HepG2 (cell line): ENCODE data around the gene PDLIM4. TPM values are rescaled to one million over a fixed set of nuclear protein-coding genes. Genes with fewer than 3 reads are reported as not detected.
A peak's percentile ranks its signal among the peaks of the same experiment; 100 is the strongest.

Source experiments
- ATAC-seq: fragments of 200-7000 bp; cut with Tn5 transposase; 3 replicates; pipeline ENCODE4 v1.9.1; 2020; ENCODE audit warnings: mild to moderate bottlenecking, moderate library complexity
- BruUV-seq: library from RNA; stranded (reverse); fragments of 400-500 nt; replicated peaks from 2 replicates; lab custom pipeline; 2021; lab: Mats Ljungman, UMichigan
- CTCF ChIA-PET: fragments of 300-600 bp; formaldehyde crosslinking; extraction: SDS; loops from one replicate; lab custom pipeline; 2021; ENCODE audit warnings: low total read pairs, inconsistent platforms, low intra/inter-chr PET ratio; lab: Yijun Ruan, JAX
- POLR2A ChIA-PET: fragments of 350-600 bp; sonication (Branson Sonifier 250); formaldehyde crosslinking; loops from one replicate; lab custom pipeline; 2020; ENCODE audit warnings: antibody characterized with exemption, inconsistent platforms; lab: Yijun Ruan, JAX
- DNase-seq: peaks from one replicate; pipeline ENCODE4 v3.0.0-alpha.2; 2015; ENCODE audit warnings: low spot score
- FAIRE-seq: peaks from 3 replicates; lab custom pipeline; 2011; peaks lifted over from hg19 to GRCh38; lab: Jason Lieb, UNC
- H2AFZ ChIP-seq: one replicate; pipeline ENCODE4 v1.6.1; 2011; ENCODE audit warnings: low read length, inconsistent platforms
- H3K27ac ChIP-seq: fragments of 300-600 bp; 3 replicates; pipeline ENCODE4 v1.8.0; 2011; ENCODE audit warnings: mixed run types, mild to moderate bottlenecking, mixed read lengths, low read length, inconsistent platforms; ENCODE audit not compliant: insufficient read depth; ENCODE audit errors: extremely low read length
- H3K27me3 ChIP-seq, 2 experiments: fragments of 200-600 bp in 1 of 2; 2 replicates in 1 of 2; 3 replicates in 1 of 2; pipeline versions ENCODE4 v1.6.0 to v1.8.0; 2011; ENCODE audit warnings: low read length in 2 of 2, mild to moderate bottlenecking in 2 of 2, moderate library complexity in 2 of 2, inconsistent platforms in 1 of 2; ENCODE audit not compliant: insufficient read depth in 2 of 2, control insufficient read depth in 1 of 2
- H3K36me3 ChIP-seq, 2 experiments: fragments of 200-600 bp in 1 of 2; replicated peaks in 1 of 2; 2 replicates in 1 of 2; 3 replicates in 1 of 2; pipeline versions ENCODE4 v1.5.1 to v1.8.0; 2011; ENCODE audit warnings: low read length in 2 of 2, inconsistent platforms in 1 of 2; ENCODE audit not compliant: insufficient read depth in 2 of 2, control insufficient read depth in 1 of 2
- H3K4me1 ChIP-seq: 2 replicates; pipeline ENCODE4 v1.5.1; 2012; ENCODE audit warnings: low read length, inconsistent platforms; ENCODE audit not compliant: insufficient read depth
- H3K4me2 ChIP-seq: 2 replicates; pipeline ENCODE4 v1.6.0; 2011; ENCODE audit warnings: low read depth, low read length, inconsistent platforms
- H3K4me3 ChIP-seq, 3 experiments: fragments of 200-600 bp in 1 of 3; sonication (generic), shearing (Covaris generic) in 1 of 3; replicated peaks in 1 of 3; 2 replicates each; pipeline ENCODE4 v1.5.1; 2011 to 2016; ENCODE audit warnings: low read length in 3 of 3, inconsistent platforms in 2 of 3, low read depth in 2 of 3, mild to moderate bottlenecking in 2 of 3, control low read depth in 1 of 3, mixed read lengths in 1 of 3; ENCODE audit not compliant: insufficient read depth in 1 of 3
- H3K79me2 ChIP-seq: one replicate; pipeline ENCODE4 v1.6.1; 2011; ENCODE audit warnings: low read length, inconsistent platforms; ENCODE audit not compliant: insufficient read depth
- H3K9ac ChIP-seq: 2 replicates; pipeline ENCODE4 v1.6.0; 2011; ENCODE audit warnings: mild to moderate bottlenecking, low read depth, low read length, inconsistent platforms; ENCODE audit not compliant: insufficient read depth
- H3K9me3 ChIP-seq: 2 replicates; pipeline ENCODE4 v1.5.1; 2012; ENCODE audit warnings: mild to moderate bottlenecking, low read length
- H4K20me1 ChIP-seq: 2 replicates; pipeline ENCODE4 v1.6.0; 2011; ENCODE audit warnings: inconsistent platforms, mild to moderate bottlenecking, low read length, moderate library complexity; ENCODE audit not compliant: insufficient read depth
- ARID5B ChIP-seq: IDR thresholded peaks from 2 replicates; pipeline ENCODE4 v1.4.0; 2020; ENCODE audit warnings: mild to moderate bottlenecking, missing genetic modification reagents
- HNRNPL ChIP-seq: fragments of 200-400 bp; formaldehyde crosslinking; IDR thresholded peaks from 2 replicates; pipeline ENCODE4 v1.6.1; 2017; ENCODE audit warnings: mild to moderate bottlenecking, low read depth, low read length
- IKZF4 ChIP-seq: sonication (generic); formaldehyde crosslinking; IDR thresholded peaks from 2 replicates; pipeline ENCODE4 v1.5.1; 2020; ENCODE audit warnings: borderline replicate concordance, mild to moderate bottlenecking, low read depth, missing genetic modification reagents; ENCODE audit errors: not compliant biosample characterization
- KDM2A ChIP-seq: sonication (generic); formaldehyde crosslinking; IDR thresholded peaks from 2 replicates; pipeline ENCODE4 v1.4.0; 2020; ENCODE audit warnings: low read depth, missing genetic modification reagents, borderline replicate concordance
- PPARG ChIP-seq: conservative IDR thresholded peaks from 2 replicates; pipeline ENCODE4 v1.6.1; 2016; ENCODE audit warnings: missing biosample characterization, missing genetic modification reagents
- SOX5 ChIP-seq: IDR thresholded peaks from 2 replicates; pipeline ENCODE4 v1.6.1; 2016; ENCODE audit warnings: borderline replicate concordance
- ZBTB1 ChIP-seq: sonication (generic); formaldehyde crosslinking; IDR thresholded peaks from 2 replicates; pipeline ENCODE4 v1.4.0; 2020; ENCODE audit warnings: missing genetic modification reagents, borderline replicate concordance
- ZBTB7A ChIP-seq: sonication (generic); formaldehyde crosslinking; IDR thresholded peaks from 2 replicates; pipeline ENCODE4 v1.8.0; 2022; ENCODE audit warnings: mild to moderate bottlenecking, missing genetic modification reagents
- ZMAT3 ChIP-seq: sonication (generic); formaldehyde crosslinking; conservative IDR thresholded peaks from 2 replicates; pipeline ENCODE4 v1.7.0; 2021; ENCODE audit warnings: missing genetic modification reagents
- ZNF547 ChIP-seq: sonication (generic); formaldehyde crosslinking; IDR thresholded peaks from 2 replicates; pipeline ENCODE4 v1.5.1; 2020; ENCODE audit warnings: mild to moderate bottlenecking, missing genetic modification reagents
- ZNF766 ChIP-seq: sonication (generic); formaldehyde crosslinking; IDR thresholded peaks from 2 replicates; pipeline ENCODE4 v1.5.0; 2020; ENCODE audit warnings: missing genetic modification reagents, borderline replicate concordance
- ZNF879 ChIP-seq: sonication (generic); formaldehyde crosslinking; IDR thresholded peaks from 2 replicates; pipeline ENCODE4 v1.8.1; 2023; ENCODE audit warnings: missing genetic modification reagents
- ZNF883 ChIP-seq: sonication (generic); formaldehyde crosslinking; IDR thresholded peaks from 2 replicates; pipeline ENCODE4 v1.5.1; 2020; ENCODE audit warnings: mild to moderate bottlenecking, missing genetic modification reagents; ENCODE audit errors: not compliant biosample characterization
- WGBS: methylation state at CpG from one replicate; pipeline ENCODE4 v1.1.6; 2017; ENCODE audit warnings: low lambda C conversion rate; 5-methylcytosine and 5-hydroxymethylcytosine counted together
- in situ Hi-C: cut with HindIII; loops from 2 replicates; pipeline ENCODE4 v1.10.0; 2017; ENCODE audit warnings: low pct_unique_long_range_greater_than_20kb; ENCODE audit not compliant: extremely low pct_ligation_motif_present
- intact Hi-C: fragments of 100-400 bp; cut with micrococcal nuclease; formaldehyde crosslinking; loops from one replicate; pipeline ENCODE4 v1.10.0; 2022; ENCODE audit not compliant: unreplicated experiment
- polyA plus RNA-seq, 8 experiments: library from polyadenylated mRNA; depleted of rRNA in 3 of 8; stranded (reverse) in 7 of 8; unstranded in 1 of 8; fragments of >200 nt; fragmentation: Illumina TruSeq in 4 of 8; extraction: Trizol in 4 of 8; gene quantifications; 2 replicates each; pipeline versions ENCODE4 v1.2.1 to v1.2.3, GENCODE V29; 2011 to 2016; ENCODE audit warnings: low read depth in 4 of 8, missing spikeins in 1 of 8, mixed read lengths in 1 of 8; ENCODE audit not compliant: insufficient read depth in 1 of 8
- total RNA-seq, 5 experiments: library from RNA; depleted of rRNA; stranded (reverse); fragments of >200 nt; fragmentation: Illumina TruSeq; extraction: Trizol; gene quantifications; 2 replicates each; pipeline ENCODE4 v1.2.3, GENCODE V29; 2016; ENCODE audit warnings: low read depth in 1 of 5
- TF ChIP-seq, protein P1 (sequence below): sonication (generic); formaldehyde crosslinking; IDR thresholded peaks from 2 replicates; pipeline ENCODE4 v1.4.0; 2020; ENCODE audit warnings: missing genetic modification reagents
- TF ChIP-seq, protein P2 (sequence below): sonication (generic); formaldehyde crosslinking; IDR thresholded peaks from 2 replicates; pipeline ENCODE4 v1.9.0; 2021; ENCODE audit warnings: missing genetic modification reagents, borderline replicate concordance

The PDLIM4 gene
- total and polyA plus RNA-seq, 2 of the 13 experiments (the other 11 are each of a cell fraction or from before 2014, with no cell fraction given): 1.1 to 2.3 TPM

- Histone ChIP-seq H3K36me3 (no peaks in the 10 kb centered on the region), H3K4me3 (peak overlapping the region in 1 of 3 experiments; percentile 12; a peak in 1 of 6 replicates), H2AFZ (no peak overlapping the region), H3K9ac (no peak overlapping the region), H3K27me3 (no peaks in the 10 kb centered on the region), H3K79me2 (no peaks in the 10 kb centered on the region), H3K27ac (peak overlapping the region; percentile 37), H4K20me1 (no peaks in the 10 kb centered on the region), H3K4me1 (peaks cover 25% of the 10 kb centered on the region), H3K9me3 (no peaks in the 10 kb centered on the region), H3K4me2 (peak overlapping the region; percentile 25)
- peak; percentile 86 for FAIRE-seq
- ChIA-PET POLR2A (interaction anchor here (0.8 to 1.6 kb wide), 3 partner anchors 13 to 48 kb away, joined by 3 to 5 read pairs (median 3); partner anchors contain the start of gene SLC22A5), CTCF (no interaction called here)
- WGBS: 95% methylated on average over 2 of the region's 3 CpGs
- intact Hi-C loops: loop anchor here (1.0 kb wide), 1 partner anchor 48 kb away; the partner anchor contains the start of gene SLC22A5
- peak; percentile 100 for ATAC-seq
- peak; percentile 67 for DNase-seq
- in situ Hi-C loops: no loop called here
- BruUV-seq: no TSS peak
- peak; percentile 76; the same call in 1 of the 2 replicates for TF ChIP-seq HNRNPL
- TF ChIP-seq, protein P1, sequence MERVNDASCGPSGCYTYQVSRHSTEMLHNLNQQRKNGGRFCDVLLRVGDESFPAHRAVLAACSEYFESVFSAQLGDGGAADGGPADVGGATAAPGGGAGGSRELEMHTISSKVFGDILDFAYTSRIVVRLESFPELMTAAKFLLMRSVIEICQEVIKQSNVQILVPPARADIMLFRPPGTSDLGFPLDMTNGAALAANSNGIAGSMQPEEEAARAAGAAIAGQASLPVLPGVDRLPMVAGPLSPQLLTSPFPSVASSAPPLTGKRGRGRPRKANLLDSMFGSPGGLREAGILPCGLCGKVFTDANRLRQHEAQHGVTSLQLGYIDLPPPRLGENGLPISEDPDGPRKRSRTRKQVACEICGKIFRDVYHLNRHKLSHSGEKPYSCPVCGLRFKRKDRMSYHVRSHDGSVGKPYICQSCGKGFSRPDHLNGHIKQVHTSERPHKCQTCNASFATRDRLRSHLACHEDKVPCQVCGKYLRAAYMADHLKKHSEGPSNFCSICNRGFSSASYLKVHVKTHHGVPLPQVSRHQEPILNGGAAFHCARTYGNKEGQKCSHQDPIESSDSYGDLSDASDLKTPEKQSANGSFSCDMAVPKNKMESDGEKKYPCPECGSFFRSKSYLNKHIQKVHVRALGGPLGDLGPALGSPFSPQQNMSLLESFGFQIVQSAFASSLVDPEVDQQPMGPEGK (CRISPR knock-in tag): no peak
- TF ChIP-seq ZMAT3: no peak
- TF ChIP-seq SOX5 (CRISPR knock-in tag): no peak
- TF ChIP-seq, protein P2, sequence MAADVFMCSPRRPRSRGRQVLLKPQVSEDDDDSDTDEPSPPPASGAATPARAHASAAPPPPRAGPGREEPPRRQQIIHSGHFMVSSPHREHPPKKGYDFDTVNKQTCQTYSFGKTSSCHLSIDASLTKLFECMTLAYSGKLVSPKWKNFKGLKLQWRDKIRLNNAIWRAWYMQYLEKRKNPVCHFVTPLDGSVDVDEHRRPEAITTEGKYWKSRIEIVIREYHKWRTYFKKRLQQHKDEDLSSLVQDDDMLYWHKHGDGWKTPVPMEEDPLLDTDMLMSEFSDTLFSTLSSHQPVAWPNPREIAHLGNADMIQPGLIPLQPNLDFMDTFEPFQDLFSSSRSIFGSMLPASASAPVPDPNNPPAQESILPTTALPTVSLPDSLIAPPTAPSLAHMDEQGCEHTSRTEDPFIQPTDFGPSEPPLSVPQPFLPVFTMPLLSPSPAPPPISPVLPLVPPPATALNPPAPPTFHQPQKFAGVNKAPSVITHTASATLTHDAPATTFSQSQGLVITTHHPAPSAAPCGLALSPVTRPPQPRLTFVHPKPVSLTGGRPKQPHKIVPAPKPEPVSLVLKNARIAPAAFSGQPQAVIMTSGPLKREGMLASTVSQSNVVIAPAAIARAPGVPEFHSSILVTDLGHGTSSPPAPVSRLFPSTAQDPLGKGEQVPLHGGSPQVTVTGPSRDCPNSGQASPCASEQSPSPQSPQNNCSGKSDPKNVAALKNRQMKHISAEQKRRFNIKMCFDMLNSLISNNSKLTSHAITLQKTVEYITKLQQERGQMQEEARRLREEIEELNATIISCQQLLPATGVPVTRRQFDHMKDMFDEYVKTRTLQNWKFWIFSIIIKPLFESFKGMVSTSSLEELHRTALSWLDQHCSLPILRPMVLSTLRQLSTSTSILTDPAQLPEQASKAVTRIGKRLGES (CRISPR knock-in tag): no peak
- no peak for TF ChIP-seq PPARG
- TF ChIP-seq ZNF766 (CRISPR knock-in tag): no peak
- TF ChIP-seq IKZF4 (CRISPR knock-in tag): no peak
- no peak for TF ChIP-seq ZNF879 (CRISPR knock-in tag)
- no peak for TF ChIP-seq ZBTB7A (CRISPR knock-in tag)
- no peak for TF ChIP-seq ZNF547 (CRISPR knock-in tag)
- TF ChIP-seq KDM2A: no peak
- TF ChIP-seq ZBTB1 (CRISPR knock-in tag): no peak
- peak; percentile 27 for TF ChIP-seq ZNF883 (CRISPR knock-in tag)
- TF ChIP-seq ARID5B (CRISPR knock-in tag): peak; percentile 21; the same call in 1 of the 2 replicates
These were observed 63.7 kb downstream of the PDLIM4 start for GRCh38 chr5:132321109-132321721.
